ENCODE measurements around the gene NCF4. TPM values are rescaled to one million over a fixed set of nuclear protein-coding genes. Genes with fewer than 3 reads are reported as not detected.

NCF4 gene
- total RNA-seq, 4 donors from 2014 or later = 4.4 to 175 (median 13.0) TPM

DNA sequence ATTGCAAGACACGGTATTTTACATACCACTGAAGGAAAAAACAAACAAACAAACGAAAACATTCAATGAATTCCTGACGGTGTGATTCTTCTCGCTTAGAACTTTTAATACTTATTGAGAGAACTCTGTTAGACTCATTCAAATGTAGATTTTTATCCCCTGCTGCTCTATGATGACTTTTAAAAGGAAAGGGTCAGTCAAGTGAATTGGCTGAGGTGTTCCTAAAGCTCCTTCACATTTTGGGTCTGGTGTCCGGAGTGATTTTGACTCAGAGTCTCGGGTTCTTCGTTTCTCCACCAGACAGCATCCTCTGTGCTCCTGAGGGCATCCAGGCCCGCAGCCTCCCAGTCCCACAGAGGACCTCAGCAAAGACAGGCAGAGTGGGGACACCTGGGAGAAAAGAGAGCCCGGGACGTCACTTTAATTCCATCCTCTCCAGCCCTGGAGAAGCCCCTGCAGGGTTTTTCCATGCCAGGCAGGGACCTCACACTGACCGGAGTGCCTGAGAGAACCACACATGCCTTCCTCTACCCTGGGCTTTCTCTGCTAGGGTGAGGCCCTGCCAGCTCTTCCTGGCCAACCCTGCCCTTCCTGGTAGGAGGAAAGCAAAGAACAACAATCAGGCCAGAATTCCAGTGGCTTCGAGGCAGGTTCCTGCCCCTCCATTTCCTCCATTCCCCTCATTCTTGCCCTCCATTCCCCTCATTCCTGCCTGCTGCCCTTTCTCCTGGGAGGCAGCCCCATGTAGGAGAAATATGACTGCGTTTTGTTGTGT, 51.3 kb downstream of the NCF4 start:
- Histone ChIP-seq H3K36me3 (no peaks in the 10 kb centered on the region), H3K27me3 (no peaks in the 10 kb centered on the region), H3K4me3 (no peak overlapping the region), H3K9me3 (no peaks in the 10 kb centered on the region), H3K4me1 (no peaks in the 10 kb centered on the region), H3K27ac (no peak overlapping the region)
- TF ChIP-seq POLR2A (IDR thresholded peaks at IDR 0.05) = no peak
- DNase-seq = no peak

GRCh38 chr22:36912694-36913426, 52.1 kb downstream of the NCF4 start:
- Histone ChIP-seq H3K27me3 (no peaks in the 10 kb centered on the region), H3K36me3 (no peaks in the 10 kb centered on the region), H3K4me1 (no peaks in the 10 kb centered on the region), H3K4me3 (peak overlapping the region in 1 of 4 donors; percentile 39), H3K27ac (peak overlapping the region in 3 of 4 donors; percentile 70 to 79 (median 76)), H3K9me3 (no peaks in the 10 kb centered on the region)
- no peak for DNase-seq
- TF ChIP-seq, protein P1, sequence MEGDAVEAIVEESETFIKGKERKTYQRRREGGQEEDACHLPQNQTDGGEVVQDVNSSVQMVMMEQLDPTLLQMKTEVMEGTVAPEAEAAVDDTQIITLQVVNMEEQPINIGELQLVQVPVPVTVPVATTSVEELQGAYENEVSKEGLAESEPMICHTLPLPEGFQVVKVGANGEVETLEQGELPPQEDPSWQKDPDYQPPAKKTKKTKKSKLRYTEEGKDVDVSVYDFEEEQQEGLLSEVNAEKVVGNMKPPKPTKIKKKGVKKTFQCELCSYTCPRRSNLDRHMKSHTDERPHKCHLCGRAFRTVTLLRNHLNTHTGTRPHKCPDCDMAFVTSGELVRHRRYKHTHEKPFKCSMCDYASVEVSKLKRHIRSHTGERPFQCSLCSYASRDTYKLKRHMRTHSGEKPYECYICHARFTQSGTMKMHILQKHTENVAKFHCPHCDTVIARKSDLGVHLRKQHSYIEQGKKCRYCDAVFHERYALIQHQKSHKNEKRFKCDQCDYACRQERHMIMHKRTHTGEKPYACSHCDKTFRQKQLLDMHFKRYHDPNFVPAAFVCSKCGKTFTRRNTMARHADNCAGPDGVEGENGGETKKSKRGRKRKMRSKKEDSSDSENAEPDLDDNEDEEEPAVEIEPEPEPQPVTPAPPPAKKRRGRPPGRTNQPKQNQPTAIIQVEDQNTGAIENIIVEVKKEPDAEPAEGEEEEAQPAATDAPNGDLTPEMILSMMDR (IDR thresholded peaks at IDR 0.05) = no peak
- no peak for TF ChIP-seq POLR2A (IDR thresholded peaks at IDR 0.05)

DNA sequence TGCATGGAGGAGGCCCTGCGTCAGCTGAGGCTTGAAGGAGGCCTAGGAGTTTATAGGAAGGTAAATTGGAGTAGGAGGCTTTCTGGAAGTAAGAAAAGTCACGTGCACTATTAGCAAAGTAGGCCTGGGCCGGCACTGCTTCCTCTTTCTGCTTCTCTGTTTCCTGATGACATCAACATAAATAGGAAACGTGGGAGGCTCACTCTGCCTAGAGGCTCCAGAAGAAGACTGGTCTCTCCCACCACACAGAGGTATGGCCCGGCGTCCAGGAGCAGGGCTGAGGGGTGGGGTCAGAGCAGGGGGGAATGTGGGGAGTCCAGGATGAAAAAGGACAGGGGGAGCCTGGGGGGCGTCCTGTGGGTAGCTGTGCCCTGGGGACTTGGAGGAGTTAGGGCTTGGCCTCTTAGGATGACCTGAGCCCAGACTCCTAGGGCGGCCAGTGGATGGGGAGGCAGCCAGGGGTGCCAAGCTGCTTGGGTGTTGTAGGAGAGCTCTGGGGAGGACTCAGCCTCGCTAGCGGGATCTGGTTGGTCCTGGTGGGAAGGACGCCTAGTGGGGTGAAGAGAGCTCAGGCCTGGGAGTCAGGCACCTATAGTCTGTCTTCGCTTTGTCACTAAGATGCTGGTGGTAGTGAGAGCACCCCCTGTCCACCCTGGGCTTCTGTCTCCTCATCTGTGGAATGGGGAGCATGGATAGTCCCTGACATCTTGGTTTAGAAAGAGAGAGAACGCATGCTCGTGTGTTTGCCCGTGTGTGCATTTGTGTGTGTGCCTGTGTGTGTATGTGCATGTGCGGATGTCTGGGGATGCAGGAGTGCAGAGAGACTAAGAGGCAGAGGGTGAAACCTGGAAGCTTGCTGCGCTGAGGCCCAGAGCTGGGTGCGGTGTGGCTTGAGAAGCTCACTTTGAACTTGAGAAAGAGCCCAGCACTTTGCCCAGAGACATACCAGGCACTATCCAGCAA, 52.9 kb downstream of the NCF4 start, which contains the start of gene CSF2RB:
Gene CSF2RB, plus strand, starts transcription at position 202 of the 963 bp plus-strand sequence. CDS start 8,580 bp downstream, outside the sequence.
- DNase-seq = peak in 2 of 3 donors; percentile 75 to 83
- TF ChIP-seq POLR2A (IDR thresholded peaks at IDR 0.05) = no peak
- TF ChIP-seq, protein P1 (IDR thresholded peaks at IDR 0.05) = no peak
- Histone ChIP-seq H3K36me3 (no peaks in the 10 kb centered on the region), H3K27me3 (no peaks in the 10 kb centered on the region), H3K4me3 (peak within 1 kb of the TSS; percentile 35 to 43 (median 37)), H3K9me3 (no peaks in the 10 kb centered on the region), H3K27ac (peak within 1 kb of the TSS; percentile 70 to 79 (median 74)), H3K4me1 (no peaks in the 10 kb centered on the region)

GRCh38 chr22:36914390-36914752, 53.6 kb downstream of the NCF4 start:
- Histone ChIP-seq H3K4me1 (no peaks in the 10 kb centered on the region), H3K4me3 (peak overlapping the region; percentile 35 to 43 (median 37)), H3K9me3 (no peaks in the 10 kb centered on the region), H3K36me3 (no peaks in the 10 kb centered on the region), H3K27me3 (no peaks in the 10 kb centered on the region), H3K27ac (peak overlapping the region; percentile 70 to 79 (median 74))
- TF ChIP-seq, protein P1 (IDR thresholded peaks at IDR 0.05) = no peak
- no peak for TF ChIP-seq POLR2A (IDR thresholded peaks at IDR 0.05)
- no peak for DNase-seq

DNA sequence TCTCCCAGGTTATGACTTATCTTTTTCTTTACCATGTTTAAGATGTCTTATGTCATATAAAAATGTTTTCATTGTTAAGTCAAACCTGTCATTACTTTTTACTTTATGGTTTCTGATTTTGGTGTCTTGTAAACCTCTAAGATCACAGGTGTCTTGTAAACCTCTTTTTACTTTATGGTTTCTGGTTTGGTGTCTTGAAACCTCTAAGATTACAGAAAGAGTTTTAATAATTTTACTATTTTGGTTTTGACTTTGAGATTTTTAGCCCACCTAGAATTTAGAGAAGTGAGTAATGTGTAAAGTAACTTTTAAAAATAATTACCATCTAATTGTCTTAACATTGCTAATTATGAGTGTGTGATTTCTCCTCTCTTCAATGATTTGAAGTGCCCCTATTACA, 55.2 kb downstream of the NCF4 start:
- no peak for DNase-seq
- Histone ChIP-seq H3K36me3 (no peaks in the 10 kb centered on the region), H3K4me1 (no peaks in the 10 kb centered on the region), H3K27ac (no peak overlapping the region), H3K9me3 (no peaks in the 10 kb centered on the region), H3K4me3 (no peak overlapping the region), H3K27me3 (no peaks in the 10 kb centered on the region)
- TF ChIP-seq, protein P1 (IDR thresholded peaks at IDR 0.05) = no peak
